ENCODE measurements around the gene GLP2R. TPM values are rescaled to one million over a fixed set of nuclear protein-coding genes. Genes with fewer than 3 reads are reported as not detected.

GLP2R gene
- total and polyA plus RNA-seq, 10 of the 15 experiments (the other 5 are each of a cell fraction or from before 2014, with no cell fraction given): not detected

DNA sequence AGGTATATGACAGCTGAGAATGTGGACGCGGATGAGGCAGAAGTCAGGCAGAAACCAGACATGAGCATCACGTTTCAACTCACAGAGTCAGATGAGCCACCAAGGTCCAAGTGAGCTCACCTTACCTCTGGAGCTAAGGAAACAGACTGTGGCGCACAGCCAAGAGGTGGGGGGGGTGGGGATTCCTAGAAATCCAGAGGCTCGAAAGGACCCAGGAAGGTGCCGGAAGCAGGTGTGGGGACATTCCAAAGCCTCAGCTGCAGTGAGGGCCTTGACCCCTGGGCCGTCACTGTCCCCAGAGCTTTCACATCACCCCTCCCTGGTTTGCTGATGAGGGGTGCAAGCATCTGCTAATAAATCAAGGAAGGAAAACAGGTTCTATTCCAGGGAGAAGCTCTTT lies 108.6 kb downstream of the GLP2R start (continued):
- TF ChIP-seq, protein P1, sequence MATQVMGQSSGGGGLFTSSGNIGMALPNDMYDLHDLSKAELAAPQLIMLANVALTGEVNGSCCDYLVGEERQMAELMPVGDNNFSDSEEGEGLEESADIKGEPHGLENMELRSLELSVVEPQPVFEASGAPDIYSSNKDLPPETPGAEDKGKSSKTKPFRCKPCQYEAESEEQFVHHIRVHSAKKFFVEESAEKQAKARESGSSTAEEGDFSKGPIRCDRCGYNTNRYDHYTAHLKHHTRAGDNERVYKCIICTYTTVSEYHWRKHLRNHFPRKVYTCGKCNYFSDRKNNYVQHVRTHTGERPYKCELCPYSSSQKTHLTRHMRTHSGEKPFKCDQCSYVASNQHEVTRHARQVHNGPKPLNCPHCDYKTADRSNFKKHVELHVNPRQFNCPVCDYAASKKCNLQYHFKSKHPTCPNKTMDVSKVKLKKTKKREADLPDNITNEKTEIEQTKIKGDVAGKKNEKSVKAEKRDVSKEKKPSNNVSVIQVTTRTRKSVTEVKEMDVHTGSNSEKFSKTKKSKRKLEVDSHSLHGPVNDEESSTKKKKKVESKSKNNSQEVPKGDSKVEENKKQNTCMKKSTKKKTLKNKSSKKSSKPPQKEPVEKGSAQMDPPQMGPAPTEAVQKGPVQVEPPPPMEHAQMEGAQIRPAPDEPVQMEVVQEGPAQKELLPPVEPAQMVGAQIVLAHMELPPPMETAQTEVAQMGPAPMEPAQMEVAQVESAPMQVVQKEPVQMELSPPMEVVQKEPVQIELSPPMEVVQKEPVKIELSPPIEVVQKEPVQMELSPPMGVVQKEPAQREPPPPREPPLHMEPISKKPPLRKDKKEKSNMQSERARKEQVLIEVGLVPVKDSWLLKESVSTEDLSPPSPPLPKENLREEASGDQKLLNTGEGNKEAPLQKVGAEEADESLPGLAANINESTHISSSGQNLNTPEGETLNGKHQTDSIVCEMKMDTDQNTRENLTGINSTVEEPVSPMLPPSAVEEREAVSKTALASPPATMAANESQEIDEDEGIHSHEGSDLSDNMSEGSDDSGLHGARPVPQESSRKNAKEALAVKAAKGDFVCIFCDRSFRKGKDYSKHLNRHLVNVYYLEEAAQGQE (IDR thresholded peaks at IDR 0.05; ENCODE audit: low read depth, low read length): no peak
- no peak for TF ChIP-seq SREBF2 (IDR thresholded peaks at IDR 0.05; ENCODE audit: low read length)
- TF ChIP-seq ZNF207 (IDR thresholded peaks at IDR 0.05; ENCODE audit: borderline replicate concordance): no peak
- TF ChIP-seq EP300 (IDR thresholded peaks at IDR 0.05; ENCODE audit: borderline replicate concordance in 1 of 2, control insufficient read depth in 1 of 2, low read depth in 2 of 2, low read length in 2 of 2): no peak
- no peak for TF ChIP-seq BRCA1 (IDR thresholded peaks at IDR 0.05; ENCODE audit: low read depth, low read length)
- no peak for TF ChIP-seq TCF7 (IDR thresholded peaks at IDR 0.05; ENCODE audit: borderline replicate concordance)
- TF ChIP-seq, protein P2, sequence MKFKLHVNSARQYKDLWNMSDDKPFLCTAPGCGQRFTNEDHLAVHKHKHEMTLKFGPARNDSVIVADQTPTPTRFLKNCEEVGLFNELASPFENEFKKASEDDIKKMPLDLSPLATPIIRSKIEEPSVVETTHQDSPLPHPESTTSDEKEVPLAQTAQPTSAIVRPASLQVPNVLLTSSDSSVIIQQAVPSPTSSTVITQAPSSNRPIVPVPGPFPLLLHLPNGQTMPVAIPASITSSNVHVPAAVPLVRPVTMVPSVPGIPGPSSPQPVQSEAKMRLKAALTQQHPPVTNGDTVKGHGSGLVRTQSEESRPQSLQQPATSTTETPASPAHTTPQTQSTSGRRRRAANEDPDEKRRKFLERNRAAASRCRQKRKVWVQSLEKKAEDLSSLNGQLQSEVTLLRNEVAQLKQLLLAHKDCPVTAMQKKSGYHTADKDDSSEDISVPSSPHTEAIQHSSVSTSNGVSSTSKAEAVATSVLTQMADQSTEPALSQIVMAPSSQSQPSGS (IDR thresholded peaks at IDR 0.05; ENCODE audit: low read length): no peak
- TF ChIP-seq, protein P3, sequence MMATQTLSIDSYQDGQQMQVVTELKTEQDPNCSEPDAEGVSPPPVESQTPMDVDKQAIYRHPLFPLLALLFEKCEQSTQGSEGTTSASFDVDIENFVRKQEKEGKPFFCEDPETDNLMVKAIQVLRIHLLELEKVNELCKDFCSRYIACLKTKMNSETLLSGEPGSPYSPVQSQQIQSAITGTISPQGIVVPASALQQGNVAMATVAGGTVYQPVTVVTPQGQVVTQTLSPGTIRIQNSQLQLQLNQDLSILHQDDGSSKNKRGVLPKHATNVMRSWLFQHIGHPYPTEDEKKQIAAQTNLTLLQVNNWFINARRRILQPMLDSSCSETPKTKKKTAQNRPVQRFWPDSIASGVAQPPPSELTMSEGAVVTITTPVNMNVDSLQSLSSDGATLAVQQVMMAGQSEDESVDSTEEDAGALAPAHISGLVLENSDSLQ (IDR thresholded peaks at IDR 0.05): no peak
- no peak for TF ChIP-seq CHD2 (IDR thresholded peaks at IDR 0.05; ENCODE audit: borderline replicate concordance, low read depth, low read length)
